Measurements from ENCODE around the gene IL1RAPL2. TPM values are rescaled to one million over a fixed set of nuclear protein-coding genes. Genes with fewer than 3 reads are reported as not detected.

IL1RAPL2 gene
- total and polyA plus RNA-seq, 10 of the 15 experiments (the other 5 are each of a cell fraction or from before 2014, with no cell fraction given): 0.19 TPM; not detected in 9

- TF ChIP-seq IRF4 (IDR thresholded peaks at IDR 0.05; ENCODE audit: low read depth, low read length) (peak; percentile 61), CHD4 (IDR thresholded peaks at IDR 0.05) (no peak), ZNF24 (IDR thresholded peaks at IDR 0.05) (0 out of 2 replicates have a peak, but pooled peaks have one; percentile 52), BMI1 (IDR thresholded peaks at IDR 0.05; ENCODE audit: borderline replicate concordance) (no peak), SMARCA5 (IDR thresholded peaks at IDR 0.05) (peak; percentile 81), POU2F2 (IDR thresholded peaks at IDR 0.05; ENCODE audit: borderline replicate concordance, low read depth, low read length) (peak; percentile 55; the same call in 1 of the 3 replicates), SMC3 (IDR thresholded peaks at IDR 0.05; ENCODE audit: borderline replicate concordance, low read length) (peak; percentile 89), ATF3 (IDR thresholded peaks at IDR 0.05; ENCODE audit: borderline replicate concordance, extremely low read depth, low read depth, low read length) (0 out of 2 replicates have a peak, but pooled peaks have one; percentile 12), ZNF207 (IDR thresholded peaks at IDR 0.05; ENCODE audit: borderline replicate concordance) (no peak), SP1 (IDR thresholded peaks at IDR 0.05; ENCODE audit: low read depth, low read length) (no peak), YY1 (IDR thresholded peaks at IDR 0.05; ENCODE audit: low read depth, low read length) (peak; percentile 62; the same call in 1 of the 2 replicates), RAD21 (IDR thresholded peaks at IDR 0.05; ENCODE audit: insufficient read depth, low read depth, low read length) (peak; percentile 74), TBL1XR1 (IDR thresholded peaks at IDR 0.05; ENCODE audit: low read depth, low read length) (0 out of 2 replicates have a peak, but pooled peaks have one; percentile 27)
Measured at GRCh38 chrX:104922206-104922621, 356.2 kb downstream of the IL1RAPL2 start (continued).

DNA sequence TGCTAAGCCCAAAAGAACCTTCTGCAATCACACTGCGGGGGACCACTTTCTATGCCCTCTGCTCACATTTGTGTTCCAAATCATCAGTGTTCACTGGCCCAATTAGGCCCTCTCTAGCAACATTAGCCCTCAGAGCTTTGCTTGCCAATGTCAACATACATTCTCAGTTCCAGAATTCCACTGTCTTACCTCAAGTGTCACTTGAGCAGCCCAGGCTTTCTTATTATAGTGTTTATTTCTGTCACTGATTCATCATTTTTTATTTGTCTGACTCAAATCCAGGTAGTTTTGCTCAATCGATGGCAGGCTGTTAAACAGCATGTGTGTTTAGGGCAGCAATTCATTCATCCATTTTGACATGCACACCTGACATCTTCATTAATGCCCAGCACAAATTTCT is 363.3 kb downstream of the IL1RAPL2 start:
- intact Hi-C loops (cut with micrococcal nuclease; ENCODE audit: unreplicated experiment) (loop anchor here (10.0 kb wide), 1 partner anchor 445 kb away; no protein-coding TSS in a partner anchor), in situ Hi-C loops (cut with MboI) (no loop called here)
- H4K20me1 ChIP-seq (ENCODE audit: control insufficient read depth, insufficient read depth): no peaks in the 10 kb centered on the region
- ChIA-PET SMC1A (ENCODE audit: uncharacterized antibody, unreplicated experiment) (no interaction called here), CTCF (no interaction called here), RAD21 (ENCODE audit: unreplicated experiment) (no interaction called here), POLR2A (no interaction called here)
- H3K27me3 ChIP-seq (replicated peaks in 1 of 2; ENCODE audit: control insufficient read depth in 2 of 2, insufficient read depth in 2 of 2, low read length in 1 of 2): no peaks in the 10 kb centered on the region
- no peak overlapping the region for H3K4me2 ChIP-seq (ENCODE audit: control insufficient read depth, insufficient read depth)
- H3K79me2 ChIP-seq (ENCODE audit: control insufficient read depth, insufficient read depth, low read length): no peaks in the 10 kb centered on the region
- 4% methylated on average over 2 of the region's 2 CpGs for WGBS (ENCODE audit: insufficient coverage, insufficient replicate concordance, low lambda C conversion rate, missing lambda C conversion rate)
- H3K4me3 ChIP-seq: no peak overlapping the region
- H3K36me3 ChIP-seq (ENCODE audit: control insufficient read depth in 2 of 2, insufficient read depth in 2 of 2, low read length in 1 of 2): no peaks in the 10 kb centered on the region
- H3K9me3 ChIP-seq (replicated peaks; ENCODE audit: control insufficient read depth, insufficient read depth, low read length): no peaks in the 10 kb centered on the region
- FAIRE-seq (no peak), ATAC-seq (no peak), DNase-seq (ENCODE audit: low read depth, low spot score) (no peak)
- BruUV-seq (replicated peaks): no TSS peak
- H3K9ac ChIP-seq (ENCODE audit: control insufficient read depth, insufficient read depth, low read length): no peak overlapping the region
- H2AFZ ChIP-seq (ENCODE audit: control insufficient read depth, low read depth, low read length): no peak overlapping the region
- no peak overlapping the region for H3K27ac ChIP-seq (ENCODE audit: control insufficient read depth, insufficient read depth)
- H3K4me1 ChIP-seq (ENCODE audit: control insufficient read depth, insufficient read depth, low read length): no peaks in the 10 kb centered on the region
- no peak for TF ChIP-seq SMAD1 (IDR thresholded peaks at IDR 0.05; ENCODE audit: low read depth, partially characterized antibody)
- no peak for TF ChIP-seq TAF1 (IDR thresholded peaks at IDR 0.05; ENCODE audit: borderline replicate concordance, low read depth, low read length)
- TF ChIP-seq EP300 (IDR thresholded peaks at IDR 0.05; ENCODE audit: borderline replicate concordance in 1 of 2, control insufficient read depth in 1 of 2, low read depth in 2 of 2, low read length in 2 of 2): no peak
- TF ChIP-seq SIN3A (IDR thresholded peaks at IDR 0.05; ENCODE audit: low read depth, low read length): no peak
- no peak for TF ChIP-seq PAX5 (IDR thresholded peaks at IDR 0.05; ENCODE audit: borderline replicate concordance, low read depth, low read length)
- no peak for TF ChIP-seq POLR2A (IDR thresholded peaks at IDR 0.05; ENCODE audit: low read depth, low read length)
- no peak for TF ChIP-seq NR2F1 (conservative IDR thresholded peaks at IDR 0.05)
- no peak for TF ChIP-seq STAT3 (IDR thresholded peaks at IDR 0.05; ENCODE audit: low read depth, low read length)
- no peak for TF ChIP-seq CBFB (IDR thresholded peaks at IDR 0.05; ENCODE audit: low read depth)
- TF ChIP-seq, protein P1, sequence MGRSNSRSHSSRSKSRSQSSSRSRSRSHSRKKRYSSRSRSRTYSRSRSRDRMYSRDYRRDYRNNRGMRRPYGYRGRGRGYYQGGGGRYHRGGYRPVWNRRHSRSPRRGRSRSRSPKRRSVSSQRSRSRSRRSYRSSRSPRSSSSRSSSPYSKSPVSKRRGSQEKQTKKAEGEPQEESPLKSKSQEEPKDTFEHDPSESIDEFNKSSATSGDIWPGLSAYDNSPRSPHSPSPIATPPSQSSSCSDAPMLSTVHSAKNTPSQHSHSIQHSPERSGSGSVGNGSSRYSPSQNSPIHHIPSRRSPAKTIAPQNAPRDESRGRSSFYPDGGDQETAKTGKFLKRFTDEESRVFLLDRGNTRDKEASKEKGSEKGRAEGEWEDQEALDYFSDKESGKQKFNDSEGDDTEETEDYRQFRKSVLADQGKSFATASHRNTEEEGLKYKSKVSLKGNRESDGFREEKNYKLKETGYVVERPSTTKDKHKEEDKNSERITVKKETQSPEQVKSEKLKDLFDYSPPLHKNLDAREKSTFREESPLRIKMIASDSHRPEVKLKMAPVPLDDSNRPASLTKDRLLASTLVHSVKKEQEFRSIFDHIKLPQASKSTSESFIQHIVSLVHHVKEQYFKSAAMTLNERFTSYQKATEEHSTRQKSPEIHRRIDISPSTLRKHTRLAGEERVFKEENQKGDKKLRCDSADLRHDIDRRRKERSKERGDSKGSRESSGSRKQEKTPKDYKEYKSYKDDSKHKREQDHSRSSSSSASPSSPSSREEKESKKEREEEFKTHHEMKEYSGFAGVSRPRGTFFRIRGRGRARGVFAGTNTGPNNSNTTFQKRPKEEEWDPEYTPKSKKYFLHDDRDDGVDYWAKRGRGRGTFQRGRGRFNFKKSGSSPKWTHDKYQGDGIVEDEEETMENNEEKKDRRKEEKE (IDR thresholded peaks at IDR 0.05): no peak
